HK-2 (cell line): ENCODE measurements around the gene TALDO1.

ENCODE experiments used
- DNase-seq: peaks from one replicate; pipeline ENCODE4 v3.0.0-alpha.2; 2018; ENCODE audit not compliant: unreplicated experiment

TALDO1 gene

DNA sequence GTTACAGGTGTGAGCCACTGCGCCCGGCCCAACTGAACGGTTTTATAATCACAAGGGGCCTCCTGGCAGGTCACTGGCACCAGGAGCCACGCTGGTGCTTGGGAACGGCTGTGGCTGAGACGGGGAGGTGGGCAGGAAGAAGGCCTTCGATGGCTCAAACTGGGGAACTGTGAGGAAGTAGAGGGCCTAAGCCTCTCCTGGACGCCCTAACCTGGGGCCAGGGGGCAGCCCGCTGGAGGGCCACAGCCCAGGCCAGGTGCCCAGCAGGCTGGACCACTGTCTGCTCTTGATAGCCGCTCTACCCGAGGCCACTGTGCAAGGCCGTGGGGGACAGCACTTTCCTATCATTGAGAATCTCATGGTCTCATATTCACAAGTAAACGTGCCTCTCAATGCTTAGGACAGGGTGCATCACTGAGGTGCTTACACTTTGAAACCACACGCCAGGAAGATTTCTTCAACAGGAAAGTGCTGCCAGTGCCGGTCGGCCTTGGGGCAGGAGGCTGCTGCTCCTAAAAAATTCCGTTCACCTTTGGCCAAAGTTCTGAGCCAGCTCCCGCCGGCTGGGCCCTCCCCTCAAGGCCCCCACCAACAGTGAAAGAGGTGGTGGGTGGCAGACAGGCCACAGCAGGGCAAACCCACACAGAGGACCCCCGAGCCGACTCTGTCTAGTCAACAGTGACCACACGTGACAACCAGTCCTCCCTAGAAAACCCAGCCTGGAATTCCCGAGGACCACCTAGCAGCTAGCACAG, 22.8 kb downstream of the TALDO1 start:
- no peak for DNase-seq

- DNase-seq, result no peak
Measured at GRCh38 chr11:770642-771616, 23.7 kb downstream of the TALDO1 start.

GRCh38 chr11:771617-772204, 24.4 kb downstream of the TALDO1 start:
- DNase-seq, result no peak

- no peak for DNase-seq
Measured at GRCh38 chr11:772429-773390, 25.4 kb downstream of the TALDO1 start.

DNA sequence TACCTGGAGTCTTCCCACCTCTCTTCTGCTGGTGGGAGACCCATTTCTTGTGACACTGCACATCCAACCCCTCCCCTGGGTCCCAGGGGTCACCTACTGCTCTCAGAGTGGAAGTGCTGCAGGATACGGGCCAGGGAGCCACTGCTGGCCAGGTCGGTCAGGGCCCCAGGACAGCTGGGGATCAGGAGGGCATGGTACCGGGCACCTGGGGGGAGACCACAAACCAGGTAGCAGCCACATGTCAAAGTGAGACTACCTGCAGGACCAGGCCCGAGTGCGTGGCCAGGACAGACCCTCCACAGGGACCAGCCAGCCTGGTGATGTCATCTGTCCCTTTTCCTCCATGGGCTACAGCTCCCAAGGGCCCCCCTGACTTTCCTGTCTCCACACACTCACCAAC, 26.2 kb downstream of the TALDO1 start:
- no peak for DNase-seq

DNA sequence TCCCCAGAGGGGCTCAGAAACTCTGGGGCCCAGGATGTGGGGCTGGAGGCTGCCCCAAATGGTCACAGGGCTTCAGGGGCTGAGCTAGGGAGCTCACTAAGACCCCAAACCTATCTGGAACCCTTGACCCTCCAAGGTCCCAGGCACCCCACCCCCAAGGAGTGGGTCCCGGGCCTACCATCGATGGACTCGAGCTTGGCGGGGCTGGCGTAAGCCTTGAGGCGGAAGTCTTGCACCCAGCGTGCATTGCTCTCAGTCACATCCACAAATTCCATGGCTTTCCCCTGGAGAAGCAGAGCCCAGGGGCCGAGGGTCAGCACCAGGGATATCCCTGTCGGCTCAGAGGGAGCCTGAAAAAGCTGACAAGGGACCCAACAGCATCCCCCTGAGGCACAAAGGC, 26.6 kb downstream of the TALDO1 start:
- no peak for DNase-seq

- no peak for DNase-seq
Measured at GRCh38 chr11:774873-775592, 27.8 kb downstream of the TALDO1 start.

- no peak for DNase-seq
Measured at GRCh38 chr11:776263-776560, 28.9 kb downstream of the TALDO1 start.

DNA sequence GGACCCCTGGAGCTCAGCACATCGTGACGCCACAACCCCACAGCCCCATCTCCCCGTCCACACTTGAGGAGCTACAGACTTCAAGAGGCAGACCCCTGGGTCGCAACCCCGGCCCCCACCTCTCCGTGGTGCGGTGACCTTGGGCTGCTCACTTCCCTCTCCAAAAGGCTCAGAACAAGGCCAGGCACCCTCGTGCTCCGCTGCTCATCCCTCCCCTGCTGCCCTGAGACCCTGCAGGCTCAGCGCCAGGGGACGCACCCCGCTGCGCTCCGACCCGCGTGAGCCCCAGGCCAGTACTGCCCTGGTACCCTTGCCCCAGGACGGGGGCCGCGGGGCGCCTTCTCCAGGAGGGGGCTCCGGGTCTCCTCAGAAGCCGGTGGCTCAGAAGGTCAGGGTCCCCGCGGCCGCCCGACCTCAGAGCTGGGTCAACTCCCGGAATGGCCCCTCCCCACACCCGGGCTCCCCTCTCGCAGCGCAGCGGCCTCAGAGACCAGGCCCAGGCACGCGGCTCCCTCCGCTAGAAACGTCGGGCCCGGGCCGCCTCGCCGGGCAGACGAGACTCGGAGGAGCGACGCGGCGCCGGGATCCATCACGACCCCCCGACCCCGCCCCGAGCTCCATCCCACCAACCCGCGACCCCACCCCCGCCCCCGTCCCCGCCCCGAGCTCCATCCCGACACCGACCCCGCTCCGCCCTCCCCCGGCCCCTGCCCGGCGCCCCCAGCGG, 29.5 kb downstream of the TALDO1 start:
- DNase-seq, result no peak

- peak; percentile 85 for DNase-seq
Measured at GRCh38 chr11:777288-778255, 30.3 kb downstream of the TALDO1 start, which contains the start of gene GATD1. TSS of gene GATD1 (minus strand) at chr11:777487. CDS start at chr11:777462, 25 bp downstream.

GRCh38 chr11:778976-779954, 32.0 kb downstream of the TALDO1 start:
- no peak for DNase-seq

- DNase-seq, result no peak
Measured at GRCh38 chr11:779955-780532, 32.8 kb downstream of the TALDO1 start.

GRCh38 chr11:782264-783174, 35.3 kb downstream of the TALDO1 start:
- no peak for DNase-seq

GRCh38 chr11:783581-784015, 36.3 kb downstream of the TALDO1 start:
- DNase-seq, result no peak

DNA sequence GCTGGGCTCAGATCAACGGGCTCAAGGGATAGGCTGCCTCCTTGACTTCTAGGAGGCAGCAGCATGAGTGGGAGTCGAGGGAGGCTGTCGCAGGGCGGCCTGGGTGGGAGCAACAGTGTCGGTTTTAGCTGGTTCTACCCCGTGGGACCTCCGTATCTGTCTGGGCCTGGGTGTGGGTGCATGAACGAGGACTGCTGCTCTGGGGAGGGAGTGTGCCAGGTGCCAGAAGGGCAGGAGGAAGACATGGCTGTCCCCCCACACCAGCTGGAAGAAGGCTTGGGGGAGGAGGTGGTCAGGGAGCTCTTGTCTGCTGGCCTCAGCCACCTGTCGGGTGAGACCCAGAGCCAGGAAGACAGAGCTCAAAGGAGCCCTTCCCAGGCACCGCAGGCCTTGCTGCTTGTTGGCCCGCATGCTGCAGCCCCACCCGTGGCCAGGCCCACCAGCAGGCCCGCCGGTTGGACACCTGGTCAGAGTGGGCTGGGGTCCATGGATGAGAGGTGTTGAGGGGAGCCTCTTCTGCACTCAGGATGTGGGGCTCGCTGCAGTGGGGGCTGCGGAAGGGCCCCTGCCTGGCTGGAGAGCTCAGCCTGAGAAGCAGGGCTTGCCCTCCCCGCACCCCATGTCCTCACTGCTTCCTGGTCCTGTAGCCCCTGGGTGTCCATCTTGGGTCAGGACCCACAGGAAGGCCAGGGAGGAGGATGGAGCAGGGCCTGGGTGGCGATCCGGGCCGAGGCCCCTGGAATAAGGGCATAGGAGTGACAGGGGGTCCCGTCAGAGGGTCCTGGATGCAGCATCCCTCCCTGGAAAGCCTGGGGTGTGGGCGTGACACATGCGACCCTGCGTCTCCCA, 39.2 kb downstream of the TALDO1 start:
- no peak for DNase-seq
